GM18511 (cell line): ENCODE data around the gene CSMD2.

ENCODE experiments used
- ATAC-seq: cut with Tn5 transposase; IDR thresholded peaks from one replicate; pipeline ENCODE4 v1.9.1; 2021; ENCODE audit warnings: mild to moderate bottlenecking, moderate library complexity; ENCODE audit not compliant: unreplicated experiment

Gene CSMD2

GRCh38 chr1:34156739-34157138 lies 8.3 kb downstream of the CSMD2 start:
- no peak for ATAC-seq

DNA sequence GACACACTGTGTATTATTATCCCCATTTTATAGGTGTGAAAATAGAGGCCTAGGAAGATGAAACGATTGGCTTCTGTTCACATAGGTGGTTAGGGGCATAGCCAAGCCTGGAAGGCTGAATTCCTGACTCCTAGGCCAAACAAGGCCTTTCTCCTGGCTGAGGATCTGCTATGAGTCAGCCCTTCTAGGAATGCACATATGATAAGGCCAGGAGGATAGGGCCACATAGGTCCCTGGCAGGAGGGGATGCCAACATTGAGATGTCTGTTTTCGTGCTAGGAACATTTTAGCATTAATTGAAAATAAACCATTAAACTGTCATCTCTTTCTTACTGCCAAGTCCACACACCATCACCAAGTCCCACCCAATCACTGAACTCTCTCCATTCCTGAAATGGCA lies 9.2 kb downstream of the CSMD2 start:
- no peak for ATAC-seq

DNA sequence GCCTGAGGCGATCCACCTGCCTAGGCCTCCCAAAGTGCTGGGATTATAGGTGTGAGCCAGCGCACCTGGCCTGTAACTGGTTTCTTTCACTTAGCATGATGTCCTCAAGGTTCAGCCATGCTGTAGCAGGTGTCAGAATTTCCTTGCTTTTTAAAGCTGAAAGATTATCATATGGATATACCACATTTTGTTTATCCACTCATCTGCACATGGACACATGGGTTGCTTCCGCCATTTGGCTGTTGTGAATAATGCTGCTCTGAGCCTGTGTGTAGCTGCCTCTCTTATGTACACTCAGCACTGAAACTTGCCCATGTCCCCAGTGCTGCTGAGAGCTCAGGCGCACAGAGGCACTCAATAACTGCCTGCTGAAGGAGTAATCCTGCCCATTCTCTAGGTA lies 11.8 kb downstream of the CSMD2 start:
- no peak for ATAC-seq

- ATAC-seq, result no peak
Observed at GRCh38 chr1:34149501-34149900, 15.5 kb downstream of the CSMD2 start.

- no peak for ATAC-seq
Observed at GRCh38 chr1:34147301-34147700, 17.7 kb downstream of the CSMD2 start.

GRCh38 chr1:34144766-34145165 lies 20.3 kb downstream of the CSMD2 start:
- ATAC-seq, result no peak

DNA sequence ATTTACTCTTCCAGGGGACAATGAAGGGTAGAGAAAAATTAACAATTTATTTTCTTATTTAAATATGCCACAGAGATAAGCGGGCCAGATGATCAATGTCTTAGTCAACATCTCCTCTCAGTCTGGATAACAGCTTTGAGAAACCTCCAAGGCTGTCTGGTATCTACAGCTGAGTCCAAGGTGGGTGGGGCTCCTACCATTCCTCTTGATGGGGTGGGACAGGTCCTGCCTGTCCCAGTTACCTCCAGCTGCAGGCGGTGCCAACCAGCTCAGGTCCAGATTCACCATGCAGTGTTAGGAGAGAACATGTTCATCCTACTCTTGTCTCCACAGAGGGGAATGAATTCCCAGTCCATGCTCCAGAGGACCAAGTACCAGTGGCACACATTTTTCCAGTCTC lies 21.1 kb downstream of the CSMD2 start:
- ATAC-seq, result no peak

GRCh38 chr1:34140011-34140676 lies 24.9 kb downstream of the CSMD2 start:
- no peak for ATAC-seq

- no peak for ATAC-seq
Observed at GRCh38 chr1:34137411-34137810, 27.6 kb downstream of the CSMD2 start.

DNA sequence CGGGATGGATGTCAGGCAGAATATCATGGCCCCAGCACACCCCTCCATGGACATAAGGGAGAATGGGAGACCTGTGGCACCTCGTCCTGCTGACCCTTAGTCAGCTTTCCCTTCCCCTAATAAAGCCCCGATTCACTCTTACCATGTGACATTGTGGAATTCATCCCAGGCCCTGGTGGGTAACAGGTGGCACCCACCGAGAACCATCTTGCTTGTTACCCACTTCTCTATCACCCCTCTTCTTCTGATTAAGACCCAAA lies 32.9 kb downstream of the CSMD2 start:
- no peak for ATAC-seq

- no peak for ATAC-seq
Observed at GRCh38 chr1:34131396-34132160, 33.5 kb downstream of the CSMD2 start.

- ATAC-seq, result no peak
Observed at GRCh38 chr1:34130306-34130705, 34.7 kb downstream of the CSMD2 start.

DNA sequence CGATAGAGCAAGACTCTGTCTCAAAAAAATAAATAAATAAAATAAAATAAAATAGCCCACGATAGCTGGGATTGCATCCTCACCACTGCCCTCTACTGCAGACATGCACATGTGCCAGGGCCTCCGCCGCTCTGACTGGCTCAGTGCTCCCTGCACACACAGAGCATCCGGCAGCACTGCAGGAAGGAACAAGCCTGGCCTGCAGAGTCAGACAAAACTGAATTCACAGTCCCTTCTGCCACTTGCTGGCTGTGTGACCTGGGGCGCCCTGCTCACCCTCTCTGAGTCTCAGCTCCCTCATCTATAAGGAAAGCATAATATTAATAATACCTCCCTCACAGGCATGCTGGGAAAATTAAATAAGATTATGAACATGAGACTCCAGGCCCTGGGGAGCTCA lies 35.4 kb downstream of the CSMD2 start:
- ATAC-seq, result no peak

GRCh38 chr1:34128186-34128889 lies 36.7 kb downstream of the CSMD2 start:
- no peak for ATAC-seq

DNA sequence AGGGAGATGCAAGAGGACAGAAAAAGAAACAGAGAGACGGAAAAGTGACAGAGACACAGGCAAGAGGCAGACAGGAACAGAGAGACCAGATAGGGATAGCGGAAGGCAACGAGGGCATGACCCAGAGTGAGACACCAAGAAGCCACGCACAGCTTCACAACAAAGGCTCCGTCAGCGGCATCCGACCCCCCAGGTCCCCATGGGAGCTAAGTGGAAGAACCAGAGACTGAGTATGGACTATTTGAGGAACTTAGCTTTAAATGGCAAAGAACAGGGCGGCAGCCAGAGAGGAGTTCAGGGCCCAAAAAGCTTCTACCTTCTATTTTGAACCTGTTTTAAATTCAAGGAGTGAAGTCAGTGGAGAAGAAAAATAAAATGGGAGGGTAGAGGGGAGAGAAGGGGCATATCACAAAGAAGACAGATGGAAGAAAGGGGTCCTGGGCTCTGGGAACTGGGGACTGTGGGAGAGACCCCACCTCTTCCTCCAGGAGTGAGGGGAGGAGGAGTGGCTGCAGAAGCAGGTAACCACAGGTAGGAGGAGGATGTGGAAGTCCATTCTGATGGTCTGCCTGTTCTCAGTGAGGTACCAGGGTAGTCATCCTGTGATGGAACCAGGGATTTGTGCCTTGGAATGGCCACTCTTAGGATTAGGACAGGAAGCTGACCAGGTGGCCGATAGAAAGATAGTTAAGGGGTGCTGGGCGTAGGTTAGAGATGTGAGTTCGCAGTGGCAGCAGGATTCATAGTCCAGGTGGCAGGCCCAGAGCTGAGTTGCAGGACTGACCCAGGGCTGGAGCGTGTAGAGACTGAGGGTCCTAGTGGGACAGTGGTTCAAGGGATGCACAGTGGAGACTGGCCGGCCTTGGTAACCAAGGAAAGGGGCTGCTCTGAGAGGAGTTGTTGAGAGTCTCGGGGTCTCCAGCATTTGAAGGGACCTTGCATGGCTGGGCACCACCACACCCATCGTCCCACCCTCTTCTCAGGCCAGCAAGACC lies 37.7 kb downstream of the CSMD2 start:
- no peak for ATAC-seq

DNA sequence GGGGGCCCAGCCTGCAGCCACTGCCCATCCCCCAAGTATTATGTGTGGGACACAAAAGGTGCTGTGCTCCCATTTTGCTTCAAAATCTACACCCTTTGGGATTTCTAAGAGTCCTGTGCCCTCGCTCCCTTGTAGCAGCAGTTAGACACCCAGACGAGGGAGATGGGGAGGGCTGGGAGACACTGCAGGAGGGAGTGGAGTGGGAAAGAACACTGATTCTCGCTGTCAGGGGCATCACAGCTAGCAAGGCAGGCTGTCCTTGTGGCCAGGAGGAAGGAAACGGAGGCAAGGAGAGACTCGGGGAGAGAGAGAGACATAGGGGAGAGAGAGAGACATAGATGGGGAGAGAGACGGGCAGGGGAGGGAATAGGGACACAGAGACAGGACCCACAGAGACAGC lies 38.5 kb downstream of the CSMD2 start:
- no peak for ATAC-seq

- ATAC-seq, result no peak
Observed at GRCh38 chr1:34125721-34126380, 39.2 kb downstream of the CSMD2 start.

DNA sequence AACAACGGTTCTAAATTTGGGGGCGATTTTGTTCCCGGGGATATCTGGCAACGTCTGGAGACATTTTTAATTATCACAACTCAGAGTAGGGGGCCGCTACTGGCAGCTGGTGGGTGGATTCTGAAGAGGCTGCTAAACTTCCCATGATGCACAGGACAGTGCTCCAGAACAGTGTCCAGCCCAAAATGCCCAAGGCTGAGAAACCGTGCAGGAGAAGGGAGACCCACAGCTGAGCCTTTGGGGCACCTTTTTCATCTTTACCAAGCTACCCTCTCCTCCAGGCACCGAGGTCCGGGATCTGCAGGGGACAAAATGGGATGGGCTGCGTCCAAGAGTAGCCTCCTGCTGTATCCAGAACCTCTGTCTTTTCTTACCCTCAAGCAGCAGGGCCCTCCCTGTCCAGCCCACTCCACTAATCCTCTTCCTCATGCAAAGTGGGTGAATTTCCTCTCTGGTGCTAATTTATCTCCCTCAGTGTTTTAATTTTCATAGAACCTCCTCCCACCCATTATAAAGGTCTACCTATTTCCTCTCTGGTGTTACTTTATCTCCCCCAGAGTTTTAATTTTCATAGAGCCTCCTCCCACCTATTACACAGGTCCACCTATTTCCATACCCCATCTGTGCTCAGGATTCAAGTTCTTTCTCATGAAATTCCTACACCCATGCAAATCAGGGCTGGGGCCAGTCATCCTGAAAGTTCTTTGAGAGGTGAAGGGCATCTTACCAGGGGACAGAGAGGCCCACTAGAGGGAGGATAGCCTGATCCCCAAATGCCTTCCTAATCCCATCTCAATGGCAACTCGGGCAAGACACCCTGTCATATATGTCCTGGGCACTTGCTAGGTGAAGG lies 42.7 kb downstream of the CSMD2 start:
- no peak for ATAC-seq

DNA sequence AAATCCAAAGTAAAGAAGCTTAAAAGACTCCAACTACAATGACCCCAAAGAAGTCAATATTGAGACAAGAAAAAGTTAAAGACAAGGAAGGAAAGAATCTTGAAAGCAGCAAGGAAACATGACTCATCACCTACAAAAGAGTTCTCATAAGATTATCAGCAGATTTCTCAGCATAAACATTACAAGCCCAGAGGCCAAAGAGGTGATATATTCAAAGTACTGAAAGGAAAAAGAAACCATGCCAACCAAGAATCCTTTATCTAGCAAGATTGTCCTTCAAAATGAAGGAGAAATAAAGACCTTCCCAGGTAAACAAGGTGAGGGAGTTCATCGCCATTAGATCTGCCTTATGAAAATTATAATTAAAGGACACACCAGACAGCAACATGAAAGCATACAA lies 49.8 kb downstream of the CSMD2 start:
- no peak for ATAC-seq

GRCh38 chr1:34113887-34114286 lies 51.1 kb downstream of the CSMD2 start:
- ATAC-seq, result no peak
